Astrocyte of the cerebellum (primary cell): ENCODE data around the gene NCAM2.

ENCODE experiments used
- DNase-seq: peaks from one replicate; pipeline ENCODE4 v3.0.0-alpha.2; 2011; ENCODE audit warnings: low read depth
- H3K4me3 ChIP-seq: 2 replicates; pipeline ENCODE4 v1.5.1; 2011; ENCODE audit warnings: mild to moderate bottlenecking, low read depth, low read length, moderate library complexity
- CTCF ChIP-seq: IDR thresholded peaks from 2 replicates; pipeline ENCODE4 v1.5.1; 2012; ENCODE audit warnings: low read length, low read depth, moderate library complexity, mild to moderate bottlenecking; ENCODE audit errors: missing control alignments
- in situ Hi-C: cut with HindIII; loops from 2 replicates; pipeline ENCODE4 v1.10.0; 2017; ENCODE audit warnings: low sequenced_read_pairs

The NCAM2 gene

GRCh38 chr21:21464684-21465083 is 466.5 kb downstream of the NCAM2 start:
- no peak for TF ChIP-seq CTCF
- no peak for DNase-seq
- in situ Hi-C loops, result no loop called here

DNA sequence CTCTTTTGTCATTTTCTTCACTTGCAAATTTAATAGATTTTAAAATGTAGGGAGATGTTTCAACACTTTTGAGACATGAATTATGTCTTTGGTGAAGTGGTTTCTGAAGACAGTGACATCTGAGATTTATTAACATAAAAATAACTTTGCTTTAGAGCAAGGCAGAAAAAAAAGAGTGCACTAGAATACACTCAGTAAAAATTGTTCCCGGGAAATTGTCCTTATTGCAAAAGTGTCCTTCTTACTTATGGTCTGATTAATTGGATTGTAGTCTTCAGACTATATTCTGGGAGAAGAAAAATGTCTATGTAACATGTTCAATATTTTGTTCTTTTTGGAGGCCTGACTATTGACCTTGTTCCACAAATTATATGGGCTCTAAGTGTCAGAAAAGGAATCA is 468.5 kb downstream of the NCAM2 start:
- no peak for DNase-seq
- in situ Hi-C loops, result no loop called here
- H3K4me3 ChIP-seq, result no peak overlapping the region
- TF ChIP-seq CTCF, result no peak

More at GRCh38 chr21:21464684-21465083, 466.5 kb downstream of the NCAM2 start:
- H3K4me3 ChIP-seq, result no peak overlapping the region

DNA sequence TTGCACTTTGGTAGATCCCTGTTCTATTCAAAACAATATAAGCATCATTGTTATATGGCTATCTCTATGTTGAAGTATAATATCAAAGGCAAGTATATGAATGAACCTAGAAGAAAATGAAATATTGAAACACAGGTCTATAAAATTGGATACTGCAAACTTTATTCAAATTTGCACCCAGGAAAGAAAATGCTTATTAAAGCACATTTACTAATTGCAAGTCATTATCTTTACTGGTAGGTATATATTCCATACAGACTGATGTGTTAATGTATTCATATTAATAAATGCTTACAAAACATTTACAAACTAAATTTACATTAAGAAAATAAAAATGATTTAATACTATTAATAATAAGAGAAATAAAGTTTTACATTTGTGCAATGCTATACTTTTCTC is 469.8 kb downstream of the NCAM2 start:
- DNase-seq, result no peak
- no peak overlapping the region for H3K4me3 ChIP-seq
- in situ Hi-C loops, result no loop called here
- no peak for TF ChIP-seq CTCF

DNA sequence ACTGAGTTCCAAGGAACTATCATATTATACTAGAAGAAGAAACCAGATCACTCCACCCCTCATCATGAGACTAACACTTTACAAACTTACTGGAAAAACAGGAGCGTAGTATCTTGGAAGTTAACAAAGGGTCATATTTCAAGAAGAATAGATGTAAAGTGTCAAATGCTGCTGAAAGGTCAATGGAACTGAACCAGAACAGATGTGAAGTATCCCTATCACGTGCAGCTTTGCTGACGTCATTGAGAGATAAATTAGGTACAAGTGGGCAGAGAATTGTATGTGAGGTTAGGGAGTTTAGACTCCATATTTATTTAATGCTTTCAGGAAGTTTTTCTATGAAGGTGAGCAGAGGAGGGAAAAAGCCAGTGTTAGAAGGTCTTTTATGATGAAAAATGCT is 483.0 kb downstream of the NCAM2 start:
- no peak for DNase-seq
- no peak for TF ChIP-seq CTCF
- in situ Hi-C loops, result no loop called here
- H3K4me3 ChIP-seq, result no peak overlapping the region

- in situ Hi-C loops, result no loop called here
- H3K4me3 ChIP-seq, result no peak overlapping the region
- DNase-seq, result no peak
- TF ChIP-seq CTCF, result no peak
These were observed 510.6 kb downstream of the NCAM2 start for GRCh38 chr21:21508859-21509258.

DNA sequence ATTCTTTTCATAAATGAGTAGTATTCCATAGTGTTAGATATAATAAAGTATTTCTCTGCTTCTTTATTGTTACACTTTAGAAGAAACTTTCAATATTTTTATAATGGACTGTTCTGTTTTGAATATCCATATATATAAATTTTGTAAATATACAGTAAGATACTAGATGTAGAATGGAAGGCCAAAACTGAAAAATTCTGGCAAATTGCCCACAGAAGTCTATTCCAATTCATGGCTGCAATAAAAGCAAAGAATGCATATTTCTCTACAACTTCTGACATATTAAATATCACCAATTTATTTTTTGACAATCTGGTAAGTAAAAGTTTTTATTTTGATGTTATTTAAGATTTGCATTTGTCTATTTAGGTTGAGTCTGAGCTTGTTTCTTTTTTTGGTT is 532.5 kb downstream of the NCAM2 start:
- TF ChIP-seq CTCF, result no peak
- H3K4me3 ChIP-seq, result no peak overlapping the region
- no peak for DNase-seq
- in situ Hi-C loops, result no loop called here
